ENCODE data around the gene ERMAP. TPM values are rescaled to one million over a fixed set of nuclear protein-coding genes. Genes with fewer than 3 reads are reported as not detected.

ERMAP gene
- total and polyA plus RNA-seq, 9 of the 15 experiments (the other 6 are each of a cell fraction or from before 2014, with no cell fraction given) = 8.0 to 31.4 (median 22.5) TPM

- TF ChIP-seq ARID1B (IDR thresholded peaks at IDR 0.05) = peak; percentile 65; the same call in 1 of the 2 replicates
- TF ChIP-seq SNIP1 (IDR thresholded peaks at IDR 0.05; ENCODE audit: low read depth) = no peak
- TF ChIP-seq DPF2 (IDR thresholded peaks at IDR 0.05) = peak; percentile 71
- no peak for TF ChIP-seq XRCC5 (IDR thresholded peaks at IDR 0.05; ENCODE audit: low read depth, low read length)
- TF ChIP-seq PHB2 (IDR thresholded peaks at IDR 0.05; ENCODE audit: low read depth) = peak; percentile 32; the same call in 1 of the 2 replicates
- no peak for TF ChIP-seq GTF2B (IDR thresholded peaks at IDR 0.05; ENCODE audit: extremely low read depth, insufficient read length)
- peak; percentile 48; the same call in 1 of the 2 replicates for TF ChIP-seq NCOR1 (IDR thresholded peaks at IDR 0.05)
- no peak for TF ChIP-seq HBP1 (CRISPR knock-in tag; IDR thresholded peaks at IDR 0.05)
- TF ChIP-seq TBL1XR1 (IDR thresholded peaks at IDR 0.05; ENCODE audit: low read length in 2 of 2) = peak in 1 of 2 experiments; percentile 43; a peak in 1 of 4 replicates
- TF ChIP-seq, protein P1, sequence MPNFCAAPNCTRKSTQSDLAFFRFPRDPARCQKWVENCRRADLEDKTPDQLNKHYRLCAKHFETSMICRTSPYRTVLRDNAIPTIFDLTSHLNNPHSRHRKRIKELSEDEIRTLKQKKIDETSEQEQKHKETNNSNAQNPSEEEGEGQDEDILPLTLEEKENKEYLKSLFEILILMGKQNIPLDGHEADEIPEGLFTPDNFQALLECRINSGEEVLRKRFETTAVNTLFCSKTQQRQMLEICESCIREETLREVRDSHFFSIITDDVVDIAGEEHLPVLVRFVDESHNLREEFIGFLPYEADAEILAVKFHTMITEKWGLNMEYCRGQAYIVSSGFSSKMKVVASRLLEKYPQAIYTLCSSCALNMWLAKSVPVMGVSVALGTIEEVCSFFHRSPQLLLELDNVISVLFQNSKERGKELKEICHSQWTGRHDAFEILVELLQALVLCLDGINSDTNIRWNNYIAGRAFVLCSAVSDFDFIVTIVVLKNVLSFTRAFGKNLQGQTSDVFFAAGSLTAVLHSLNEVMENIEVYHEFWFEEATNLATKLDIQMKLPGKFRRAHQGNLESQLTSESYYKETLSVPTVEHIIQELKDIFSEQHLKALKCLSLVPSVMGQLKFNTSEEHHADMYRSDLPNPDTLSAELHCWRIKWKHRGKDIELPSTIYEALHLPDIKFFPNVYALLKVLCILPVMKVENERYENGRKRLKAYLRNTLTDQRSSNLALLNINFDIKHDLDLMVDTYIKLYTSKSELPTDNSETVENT (CRISPR knock-in tag; IDR thresholded peaks at IDR 0.05) = no peak
- TF ChIP-seq TAL1 (IDR thresholded peaks at IDR 0.05) = peak; percentile 15; the same call in 1 of the 2 replicates
- no peak for TF ChIP-seq CBX2 (IDR thresholded peaks at IDR 0.05; ENCODE audit: insufficient read depth, low read length, poor library complexity, severe bottlenecking)
- TF ChIP-seq ZNF586 (CRISPR knock-in tag; conservative IDR thresholded peaks at IDR 0.05) = no peak
- peak; percentile 89 for TF ChIP-seq CBFA2T3 (IDR thresholded peaks at IDR 0.05)
- TF ChIP-seq, protein P2, sequence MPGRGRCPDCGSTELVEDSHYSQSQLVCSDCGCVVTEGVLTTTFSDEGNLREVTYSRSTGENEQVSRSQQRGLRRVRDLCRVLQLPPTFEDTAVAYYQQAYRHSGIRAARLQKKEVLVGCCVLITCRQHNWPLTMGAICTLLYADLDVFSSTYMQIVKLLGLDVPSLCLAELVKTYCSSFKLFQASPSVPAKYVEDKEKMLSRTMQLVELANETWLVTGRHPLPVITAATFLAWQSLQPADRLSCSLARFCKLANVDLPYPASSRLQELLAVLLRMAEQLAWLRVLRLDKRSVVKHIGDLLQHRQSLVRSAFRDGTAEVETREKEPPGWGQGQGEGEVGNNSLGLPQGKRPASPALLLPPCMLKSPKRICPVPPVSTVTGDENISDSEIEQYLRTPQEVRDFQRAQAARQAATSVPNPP (IDR thresholded peaks at IDR 0.05; ENCODE audit: borderline replicate concordance, insufficient read depth, insufficient read length) = no peak
- TF ChIP-seq, protein P3, sequence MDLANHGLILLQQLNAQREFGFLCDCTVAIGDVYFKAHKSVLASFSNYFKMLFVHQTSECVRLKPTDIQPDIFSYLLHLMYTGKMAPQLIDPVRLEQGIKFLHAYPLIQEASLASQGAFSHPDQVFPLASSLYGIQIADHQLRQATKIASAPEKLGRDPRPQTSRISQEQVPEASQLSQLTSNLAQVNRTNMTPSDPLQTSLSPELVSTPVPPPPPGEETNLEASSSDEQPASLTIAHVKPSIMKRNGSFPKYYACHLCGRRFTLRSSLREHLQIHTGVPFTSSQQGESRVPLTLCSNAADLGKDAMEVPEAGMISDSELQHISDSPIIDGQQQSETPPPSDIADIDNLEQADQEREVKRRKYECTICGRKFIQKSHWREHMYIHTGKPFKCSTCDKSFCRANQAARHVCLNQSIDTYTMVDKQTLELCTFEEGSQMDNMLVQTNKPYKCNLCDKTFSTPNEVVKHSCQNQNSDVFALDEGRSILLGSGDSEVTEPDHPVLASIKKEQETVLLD (IDR thresholded peaks at IDR 0.05) = 0 out of 2 replicates have a peak, but pooled peaks have one; percentile 43
- no peak for TF ChIP-seq MBD2 (IDR thresholded peaks at IDR 0.05; ENCODE audit: borderline replicate concordance, low read depth)
- TF ChIP-seq NR4A1 (CRISPR knock-in tag; IDR thresholded peaks at IDR 0.05) = no peak
- no peak for TF ChIP-seq NR4A1 (tag; IDR thresholded peaks at IDR 0.05)
- TF ChIP-seq, protein P4, sequence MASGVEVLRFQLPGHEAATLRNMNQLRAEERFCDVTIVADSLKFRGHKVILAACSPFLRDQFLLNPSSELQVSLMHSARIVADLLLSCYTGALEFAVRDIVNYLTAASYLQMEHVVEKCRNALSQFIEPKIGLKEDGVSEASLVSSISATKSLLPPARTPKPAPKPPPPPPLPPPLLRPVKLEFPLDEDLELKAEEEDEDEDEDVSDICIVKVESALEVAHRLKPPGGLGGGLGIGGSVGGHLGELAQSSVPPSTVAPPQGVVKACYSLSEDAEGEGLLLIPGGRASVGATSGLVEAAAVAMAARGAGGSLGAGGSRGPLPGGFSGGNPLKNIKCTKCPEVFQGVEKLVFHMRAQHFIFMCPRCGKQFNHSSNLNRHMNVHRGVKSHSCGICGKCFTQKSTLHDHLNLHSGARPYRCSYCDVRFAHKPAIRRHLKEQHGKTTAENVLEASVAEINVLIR (CRISPR knock-in tag; IDR thresholded peaks at IDR 0.05) = no peak
- no peak for TF ChIP-seq KLF10 (CRISPR knock-in tag; IDR thresholded peaks at IDR 0.05)
Measured at GRCh38 chr1:42831273-42831672, 14.4 kb downstream of the ERMAP start (continued).

All from K562 (cell line).